HG02623 (cell line): ENCODE measurements around the gene RNF151.
"Not testable (repeated sequence)": the region's sequence is repeated elsewhere in the genome, so short reads cannot be mapped to it uniquely, and the experiment has no call there.

Experiments used
- ATAC-seq: cut with Tn5 transposase; IDR thresholded peaks from one replicate; pipeline ENCODE4 v1.9.1; 2021; ENCODE audit warnings: moderate library complexity; ENCODE audit not compliant: unreplicated experiment

RNF151 gene

DNA sequence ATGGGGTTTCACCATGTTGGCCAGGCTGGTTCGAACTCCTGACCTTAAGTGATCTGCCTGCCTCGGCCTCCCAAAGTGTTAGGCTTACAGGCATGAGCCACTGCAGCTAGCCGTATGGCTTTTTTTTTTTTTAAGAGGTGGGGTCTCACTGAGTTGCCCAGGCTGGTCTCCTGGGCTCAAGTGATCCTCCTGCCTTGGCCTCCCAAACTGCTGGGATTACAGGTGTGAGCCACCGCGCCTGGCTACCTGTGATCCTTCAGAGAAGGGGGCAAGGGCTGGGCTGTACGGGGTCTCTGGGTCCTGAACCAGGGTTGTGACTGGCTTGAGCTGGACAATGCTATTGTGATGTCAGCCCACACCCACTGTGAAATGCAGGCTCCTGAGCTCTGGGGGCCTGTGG, at the start of gene RNF151:
Gene RNF151, plus strand, starts transcription at position 397 of the 400 bp plus-strand sequence. CDS start 26 bp downstream, outside the sequence.
- ATAC-seq, result no peak

DNA sequence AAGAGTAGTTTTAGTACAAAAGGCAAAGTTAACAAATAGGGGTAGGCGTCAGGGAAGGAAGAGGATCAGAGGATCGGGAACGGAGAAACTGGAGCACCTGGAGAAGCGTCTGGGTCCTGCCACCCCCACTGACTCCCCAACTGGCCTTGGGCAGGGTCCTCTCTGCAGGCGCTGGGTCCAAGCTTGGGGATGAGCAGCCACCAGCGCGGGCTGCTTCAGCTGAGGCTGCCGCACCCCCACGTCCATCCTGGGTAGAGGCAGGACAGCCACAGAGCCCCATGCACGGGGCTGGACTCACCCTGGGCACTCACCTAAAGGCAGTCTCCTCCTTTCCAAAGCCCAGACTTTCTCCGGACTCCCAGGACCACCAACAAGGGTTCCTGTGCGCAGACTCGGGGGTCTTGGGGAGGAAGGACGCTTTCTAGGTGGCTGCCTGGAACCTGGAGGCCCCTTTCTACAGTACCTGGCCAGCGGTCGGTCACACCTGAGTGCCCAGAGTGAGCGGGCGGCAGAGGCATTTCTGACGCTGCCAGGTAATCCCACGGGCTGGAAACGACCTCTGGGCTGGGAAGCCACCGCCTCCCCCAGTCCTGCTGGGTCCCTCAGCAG, 49.5 kb upstream of the RNF151 start:
- no peak for ATAC-seq

DNA sequence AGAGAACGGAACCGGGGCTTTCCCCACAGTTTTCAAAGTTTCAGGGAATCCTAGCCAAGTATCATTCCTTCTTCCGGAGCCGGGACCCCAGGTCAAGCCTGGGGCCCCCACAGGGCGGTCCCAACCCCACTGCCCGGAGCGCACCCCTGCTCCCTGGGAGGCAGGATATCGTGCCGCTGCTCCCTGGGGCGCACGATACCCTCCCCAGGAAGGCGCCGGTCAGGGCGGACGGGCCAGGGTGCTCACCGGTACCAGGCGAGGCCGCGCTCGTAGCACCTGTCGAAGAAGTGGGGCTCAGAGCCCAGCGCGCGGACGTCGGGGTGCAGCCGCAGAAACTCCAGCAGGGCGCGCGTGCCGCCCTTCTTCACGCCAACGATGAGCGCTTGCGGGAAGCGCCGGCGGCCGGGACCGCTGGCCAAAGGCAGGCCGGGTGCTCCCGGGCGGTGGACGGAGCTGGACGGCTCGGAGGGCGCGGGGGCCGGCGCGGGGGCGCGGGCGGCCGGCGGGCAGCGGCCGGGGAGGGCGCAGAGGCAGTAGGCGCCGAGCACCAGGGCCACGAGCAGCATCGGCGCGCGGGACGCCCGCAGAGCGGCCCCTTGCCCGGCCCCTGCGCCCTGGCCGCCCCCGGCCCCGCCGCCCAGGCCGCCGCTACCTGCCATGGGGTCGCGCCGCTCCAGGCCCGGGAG, 48.8 kb upstream of the RNF151 start:
- ATAC-seq, result no peak

GRCh38 chr16:1918351-1919326, 48.0 kb upstream of the RNF151 start, which contains the start of gene HS3ST6:
TSS of gene HS3ST6 (minus strand) at chr16:1918415. CDS start at chr16:1918323, 92 bp downstream.
- ATAC-seq, result no peak

GRCh38 chr16:1919327-1919998, 47.2 kb upstream of the RNF151 start:
- no peak for ATAC-seq

DNA sequence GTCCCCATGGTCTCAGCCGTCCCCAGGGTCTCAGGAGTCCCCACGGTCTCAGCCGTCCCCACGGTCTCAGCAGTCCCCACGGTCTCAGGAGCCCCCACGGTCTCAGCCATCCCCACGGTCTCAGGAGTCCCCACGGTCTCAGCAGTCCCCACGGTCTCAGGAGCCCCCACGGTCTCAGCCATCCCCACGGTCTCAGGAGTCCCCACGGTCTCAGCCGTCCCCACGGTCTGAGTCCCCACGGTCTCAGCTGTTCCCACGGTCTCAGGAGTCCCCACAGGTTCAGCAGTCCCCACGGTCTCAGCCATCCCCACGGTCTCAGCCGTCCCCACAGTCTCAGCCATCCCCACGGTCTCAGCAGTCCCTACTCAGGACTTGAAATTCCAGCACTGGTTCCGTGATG, 46.5 kb upstream of the RNF151 start:
- ATAC-seq, result not testable (repeated sequence)

- ATAC-seq, result no peak
Measured at GRCh38 chr16:1920727-1921171, 45.9 kb upstream of the RNF151 start.

DNA sequence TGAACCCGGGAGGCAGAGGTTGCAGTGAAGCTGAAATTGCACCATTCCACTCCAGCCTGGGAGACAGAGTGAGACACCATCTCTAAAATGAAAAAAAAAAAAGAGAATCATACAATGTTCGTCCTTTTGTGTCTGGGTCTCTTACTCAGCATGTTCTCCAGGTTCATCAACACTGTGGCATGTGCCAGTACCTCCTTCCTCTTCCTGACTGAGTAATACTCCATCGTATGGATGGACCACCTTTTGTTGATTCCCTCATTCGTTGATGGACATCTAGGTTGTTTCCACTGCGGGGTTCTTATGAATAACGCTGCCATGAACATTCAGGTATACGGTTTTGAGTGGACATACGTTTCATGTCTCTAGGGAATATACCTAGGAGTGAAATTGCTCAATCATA, 44.3 kb upstream of the RNF151 start:
- ATAC-seq, result no peak

GRCh38 chr16:1923299-1924034, 43.2 kb upstream of the RNF151 start:
- ATAC-seq, result no peak

GRCh38 chr16:1924095-1924494, 42.6 kb upstream of the RNF151 start:
- ATAC-seq, result no peak

GRCh38 chr16:1926271-1926670, 40.4 kb upstream of the RNF151 start:
- ATAC-seq, result no peak

DNA sequence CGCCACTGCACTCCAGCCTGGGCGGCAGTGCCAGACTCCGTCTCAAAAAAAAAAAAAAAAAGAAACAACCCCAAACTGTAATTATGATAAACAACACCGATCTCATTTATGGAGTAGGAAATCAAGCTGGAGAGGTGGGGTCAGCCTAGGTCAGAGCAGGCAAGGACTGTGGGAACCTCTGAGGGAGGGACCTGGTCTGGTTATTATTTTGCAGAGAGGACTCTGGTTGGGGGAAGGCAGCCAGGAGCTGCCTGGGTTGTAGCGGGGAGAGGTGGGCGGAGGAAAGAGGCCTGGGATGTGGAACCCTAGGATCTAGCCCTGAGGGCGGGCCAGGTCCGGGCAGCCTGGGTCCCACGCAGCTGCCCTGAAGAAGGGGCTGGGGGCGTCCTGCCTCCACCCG, 37.6 kb upstream of the RNF151 start:
- peak; percentile 21 for ATAC-seq

DNA sequence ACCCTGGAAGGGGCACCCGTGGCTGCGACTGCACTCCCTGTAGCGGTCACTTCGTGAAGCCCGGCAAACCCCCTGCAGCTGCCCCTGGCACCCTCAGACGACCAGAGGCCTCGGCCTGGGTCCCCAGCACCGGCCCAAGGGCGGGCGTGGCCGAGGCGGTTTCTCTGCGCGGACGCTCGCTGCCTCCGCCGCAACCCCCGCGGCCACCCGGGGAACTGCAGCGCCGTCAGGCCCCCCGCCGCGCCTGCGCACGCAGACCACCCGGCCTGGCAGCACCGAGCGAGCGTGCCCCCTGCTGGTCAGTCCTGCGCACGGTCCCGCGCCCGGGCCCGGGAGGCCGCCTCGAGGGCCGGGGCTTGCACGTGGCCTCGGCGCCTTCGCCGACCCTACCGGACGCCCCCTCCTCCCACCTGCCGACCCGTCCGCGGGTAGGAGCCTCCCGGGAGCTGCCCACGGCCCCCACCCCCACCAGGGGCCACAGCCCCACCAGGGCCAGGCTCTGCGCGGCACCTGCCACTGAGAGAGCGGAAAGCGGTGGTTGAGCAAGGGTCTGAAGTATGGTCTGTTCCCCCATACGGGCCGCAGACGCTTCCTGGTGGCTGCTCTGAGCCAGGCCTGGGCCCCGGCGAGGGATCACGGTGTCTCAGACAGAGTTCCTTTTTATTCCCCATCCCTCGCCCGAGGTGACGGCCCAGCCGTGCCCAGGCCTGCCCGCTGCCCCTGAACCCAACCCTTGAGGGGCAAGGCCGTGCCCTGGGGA, 36.9 kb upstream of the RNF151 start:
- peak; percentile 77 for ATAC-seq

GRCh38 chr16:1930338-1930720, 36.3 kb upstream of the RNF151 start:
- ATAC-seq, result no peak

- ATAC-seq, result no peak
Measured at GRCh38 chr16:1932050-1933028, 34.3 kb upstream of the RNF151 start.

- ATAC-seq, result no peak
Measured at GRCh38 chr16:1933097-1933661, 33.5 kb upstream of the RNF151 start.

DNA sequence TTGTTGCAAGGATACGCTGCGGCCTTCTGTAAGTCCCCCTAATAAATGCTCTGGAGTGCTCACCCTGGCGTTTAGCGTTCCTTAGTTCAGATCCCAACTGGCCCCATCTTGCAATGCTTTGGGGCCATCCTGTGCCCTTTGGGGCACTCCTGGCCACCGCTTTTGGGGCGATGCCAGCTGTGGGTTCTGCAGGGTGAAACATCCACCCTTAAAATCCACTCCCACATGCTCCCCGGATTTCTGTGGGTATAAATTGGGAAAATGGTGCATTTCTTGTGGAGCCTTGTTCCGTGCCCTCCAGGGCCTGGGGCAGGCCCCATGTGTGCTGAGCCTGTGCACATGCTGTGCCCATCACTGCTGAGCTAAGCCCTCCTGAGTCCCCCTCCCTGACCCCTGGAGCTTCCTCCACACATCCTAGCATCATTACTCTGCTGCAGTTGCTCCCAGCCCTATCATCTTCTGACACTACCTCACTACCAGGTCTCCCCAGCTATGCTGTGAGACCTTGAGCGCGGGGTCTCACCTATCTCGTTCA, 29.6 kb upstream of the RNF151 start:
- no peak for ATAC-seq

DNA sequence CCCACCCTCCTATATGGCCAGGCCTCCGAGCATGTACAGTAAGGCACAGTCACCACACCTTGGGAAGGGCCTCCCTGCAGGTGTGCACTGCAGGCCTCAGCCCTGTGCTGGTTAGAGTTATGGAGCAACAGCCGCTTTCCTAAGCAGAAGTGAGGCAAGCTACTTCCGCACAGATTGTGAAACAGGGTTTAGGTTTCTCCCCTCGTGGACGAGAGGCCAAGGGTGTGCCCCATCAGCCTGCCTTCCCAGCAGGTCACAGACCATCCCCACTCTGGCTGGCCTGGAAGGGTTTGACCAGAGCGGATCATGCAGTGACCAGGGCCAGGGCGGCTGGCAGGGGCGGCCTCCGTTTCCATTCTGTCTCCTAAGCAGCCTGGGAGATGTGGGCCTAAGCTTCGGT, 28.3 kb upstream of the RNF151 start:
- ATAC-seq, result no peak
